Ovary (tissue), 9 donors: ENCODE measurements around the gene SMIM3. TPM values are rescaled to one million over a fixed set of nuclear protein-coding genes. Genes with fewer than 3 reads are reported as not detected.
A peak's percentile ranks its signal among the peaks of the same experiment; 100 is the strongest.

ENCODE experiments used
- DNase-seq, 5 donors: peaks; one replicate each; pipeline ENCODE4 v3.0.0-alpha.2; 2019 to 2020
- H3K27ac ChIP-seq, 2 donors: fragments of 200-600 bp; one replicate each; pipeline versions ENCODE4 v1.5.1 to v1.8.0; 2019 to 2022
- H3K27me3 ChIP-seq: fragments of 200-600 bp; one replicate; pipeline ENCODE4 v1.8.0; 2022
- H3K36me3 ChIP-seq: fragments of 200-600 bp; sonication (generic); one replicate; pipeline ENCODE4 v1.5.1; 2019
- H3K4me1 ChIP-seq: one replicate; pipeline ENCODE4 v1.8.1; 2013; ENCODE audit warnings: mild to moderate bottlenecking, moderate library complexity; ENCODE audit not compliant: insufficient read depth
- H3K4me3 ChIP-seq: fragments of 200-600 bp; sonication (generic); one replicate; pipeline ENCODE4 v1.5.1; 2017
- H3K9me3 ChIP-seq, 2 donors: fragments of 200-600 bp in 1 of 2; sonication (generic) in 1 of 2; one replicate each; pipeline versions ENCODE4 v1.5.1 to v1.8.1; 2013 to 2019; ENCODE audit warnings: mild to moderate bottlenecking in 1 of 2, moderate library complexity in 1 of 2
- CTCF ChIP-seq, 3 donors: fragments of 450-650 bp in 2 of 3; fragments of 200-600 bp in 1 of 3; IDR thresholded peaks; one replicate each; pipeline versions ENCODE4 v1.5.1 to v1.8.0; 2016 to 2022; ENCODE audit warnings: antibody characterized with exemption in 3 of 3, mild to moderate bottlenecking in 1 of 3
- EP300 ChIP-seq: sonication (generic); formaldehyde crosslinking; IDR thresholded peaks from one replicate; pipeline ENCODE4 v1.6.1; 2017; ENCODE audit warnings: antibody characterized with exemption
- POLR2A ChIP-seq: fragments of 450-650 bp; IDR thresholded peaks from one replicate; pipeline ENCODE4 v1.6.1; 2017; ENCODE audit warnings: antibody characterized with exemption, mild to moderate bottlenecking, moderate library complexity
- WGBS, 3 donors: extraction: QIAGEN DNeasy Blood & Tissue Kit in 1 of 3; methylation state at CpG; one replicate each; pipeline versions ENCODE4 v1.1.5 to v1.1.7; 2013 to 2017; 5-methylcytosine and 5-hydroxymethylcytosine counted together
- intact Hi-C, 4 donors: fragments of 100-400 bp; cut with DNase I; formaldehyde crosslinking; loops; one replicate each; pipeline versions ENCODE4 v1.11.0 to v1.15.1; 2022 to 2023
- polyA plus RNA-seq, 2 donors: library from polyadenylated mRNA; stranded (reverse); fragments of 200-250 nt in 1 of 2; fragments of 350-450 nt in 1 of 2; fragmentation: Illumina TruSeq in 1 of 2; extraction: RNeasy Lipid Tissue Mini Kit (QIAGEN cat#74804) in 1 of 2; gene quantifications; one replicate each; pipeline ENCODE4 v1.2.3, GENCODE V29; 2013 to 2014
- total RNA-seq, 7 donors: library from RNA; depleted of rRNA in 2 of 7; stranded (reverse); fragments of >200 nt in 2 of 7; fragmentation: NEBNext Ultra II Directional in 3 of 7; extraction: Animal tissue kit (Norgen Biotek cat#: 25700) in 3 of 7; gene quantifications; one replicate each; pipeline versions ENCODE4 v1.1.0 to v1.2.4, GENCODE V29; 2016 to 2023
- donor health status: DM: no; HTN: no; CAD: no; lungs with moderate emphysema.
- donor health status: DM: no; HTN: no; CAD: no.
- donor health status: Bipolar disorder and iron deficiency.
- donor health status: DM: yes; HTN: yes; CAD: no.
- donor health status: DM: no; HTN: no; CAD: no.
- donor health status: DM: yes; HTN: yes; CAD: no.

Gene SMIM3
- total and polyA plus RNA-seq, 9 donors: 14.7 to 33.6 (median 20.9) TPM

GRCh38 chr5:150757087-150757649 lies 21.4 kb upstream of the SMIM3 start:
- intact Hi-C loops: no loop called here
- Histone ChIP-seq H3K9me3 (no peaks in the 10 kb centered on the region), H3K27ac (no peak overlapping the region), H3K27me3 (no peaks in the 10 kb centered on the region), H3K36me3 (no peaks in the 10 kb centered on the region), H3K4me3 (no peak overlapping the region), H3K4me1 (peaks cover 3% of the 10 kb centered on the region)
- TF ChIP-seq CTCF (IDR thresholded peaks at IDR 0.05): no peak
- no peak for TF ChIP-seq EP300
- TF ChIP-seq POLR2A: no peak
- 61 to 89% (median 83%) methylated on average over 1 of the region's 1 CpG for WGBS, 3 donors
- DNase-seq: no peak

- Histone ChIP-seq H3K9me3 (no peaks in the 10 kb centered on the region), H3K36me3 (no peaks in the 10 kb centered on the region), H3K27me3 (no peaks in the 10 kb centered on the region), H3K27ac (peak overlapping the region; percentile 96 to 97), H3K4me3 (peak overlapping the region; percentile 68), H3K4me1 (peaks cover 3% of the 10 kb centered on the region)
- intact Hi-C loops: no loop called here
- no peak for DNase-seq
- WGBS, 3 donors: 0 to 1% (median 1%) methylated on average over 12 of the region's 12 CpGs
- no peak for TF ChIP-seq CTCF (IDR thresholded peaks at IDR 0.05)
- no peak for TF ChIP-seq POLR2A
- no peak for TF ChIP-seq EP300
Observed at GRCh38 chr5:150758203-150758530, 20.4 kb upstream of the SMIM3 start.

GRCh38 chr5:150758531-150759333 lies 19.8 kb upstream of the SMIM3 start, which contains the start of gene DCTN4:
DCTN4 (minus strand) TSS chr5:150759017; CDS start chr5:150758993, 24 bp downstream.
- no peaks in the 10 kb centered on the region for H3K36me3 ChIP-seq
- H3K27me3 ChIP-seq: no peaks in the 10 kb centered on the region
- intact Hi-C loops: no loop called here
- TF ChIP-seq EP300 (peak; percentile 17), POLR2A (peak; percentile 87), CTCF (IDR thresholded peaks at IDR 0.05) (peak in 1 of 3 donors; percentile 43)
- H3K27ac ChIP-seq: peak within 1 kb of the TSS; percentile 96 to 97
- peak within 1 kb of the TSS; percentile 68 for H3K4me3 ChIP-seq
- peaks cover 3% of the 10 kb centered on the region for H3K4me1 ChIP-seq
- no peaks in the 10 kb centered on the region for H3K9me3 ChIP-seq
- WGBS, 3 donors: 0 to 1% (median 1%) methylated on average over 51 of the region's 51 CpGs
- peak; percentile 96 to 98 (median 96) for DNase-seq

- Histone ChIP-seq H3K4me3 (peak overlapping the region; percentile 68), H3K27ac (peak overlapping the region; percentile 96 to 97), H3K27me3 (no peaks in the 10 kb centered on the region), H3K4me1 (peaks cover 3% of the 10 kb centered on the region), H3K9me3 (no peaks in the 10 kb centered on the region), H3K36me3 (no peaks in the 10 kb centered on the region)
- DNase-seq: no peak
- intact Hi-C loops: no loop called here
- TF ChIP-seq POLR2A: no peak
- TF ChIP-seq EP300: no peak
- peak in 1 of 3 donors; percentile 7 for TF ChIP-seq CTCF (IDR thresholded peaks at IDR 0.05)
- 56 to 64% (median 61%) methylated on average over 4 of the region's 4 CpGs for WGBS, 3 donors
Observed at GRCh38 chr5:150759334-150759583, 19.3 kb upstream of the SMIM3 start.
